Activated CD4-positive, alpha-beta T cell treated with anti-CD3 and anti-CD28 coated beads, Interleukin-2, amount 50 U/mL, for 4 hours (primary cell): Measurements from ENCODE around the gene FNDC11.

Experiments used
- DNase-seq, 2 experiments: peaks; one replicate each; pipeline ENCODE4 v3.0.0-alpha.2; 2020

Gene FNDC11

DNA sequence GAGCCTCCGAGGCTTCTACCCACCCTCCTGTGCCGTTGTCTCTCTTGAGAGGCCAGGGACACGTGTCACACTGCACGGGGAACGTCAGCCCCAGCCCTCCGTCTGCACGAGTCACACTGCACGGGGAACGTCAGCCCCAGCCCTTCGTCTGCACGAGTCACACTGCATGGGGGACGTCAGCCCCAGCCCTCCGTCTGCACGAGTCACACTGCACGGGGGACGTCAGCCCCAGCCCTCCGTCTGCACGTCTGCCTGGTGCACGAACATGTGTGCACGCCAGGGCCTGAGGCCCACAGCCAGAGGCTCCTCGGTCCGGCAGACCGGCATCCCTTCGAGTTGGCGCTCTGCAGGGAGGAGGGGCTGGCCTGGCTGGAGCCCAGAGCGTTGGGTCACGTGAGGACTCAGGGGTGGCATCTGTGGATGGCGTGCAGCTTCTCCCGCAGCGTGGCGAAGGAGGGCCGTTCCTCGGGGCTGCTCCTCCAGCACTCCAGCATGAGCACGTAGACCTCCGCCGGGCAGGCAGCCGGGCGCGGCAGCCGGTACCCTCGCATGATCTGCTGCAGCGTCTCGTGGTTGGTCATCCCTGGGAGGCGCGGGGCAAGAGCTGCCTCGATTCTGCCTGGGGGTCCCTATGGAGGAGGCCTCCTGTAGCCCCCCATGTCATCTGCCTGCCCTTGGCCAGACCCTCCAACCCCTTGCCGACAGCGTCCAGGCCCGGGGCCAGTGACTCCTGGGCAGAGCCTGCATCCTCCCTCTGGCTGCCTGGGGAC is 13.4 kb upstream of the FNDC11 start:
- DNase-seq = no peak

DNA sequence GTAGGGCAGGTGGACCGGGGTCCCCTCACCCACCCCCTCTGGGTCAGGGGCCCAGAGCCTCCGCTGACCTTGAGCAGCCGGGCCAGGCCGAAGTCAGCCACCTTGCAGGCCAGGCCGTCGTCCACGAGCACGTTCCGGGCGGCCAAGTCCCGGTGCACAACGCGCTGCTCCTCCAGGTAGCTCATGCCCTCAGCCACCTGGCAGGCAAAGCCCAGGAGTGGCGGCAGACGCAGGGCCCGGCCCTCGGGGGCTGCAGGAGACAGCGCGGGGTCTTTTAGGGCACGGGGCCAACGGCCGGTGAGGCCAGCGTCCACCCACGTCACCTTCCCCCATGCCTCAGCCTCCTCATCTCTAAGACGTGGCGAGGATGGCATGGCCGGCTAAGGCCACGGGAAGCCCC is 12.6 kb upstream of the FNDC11 start:
- no peak for DNase-seq

DNA sequence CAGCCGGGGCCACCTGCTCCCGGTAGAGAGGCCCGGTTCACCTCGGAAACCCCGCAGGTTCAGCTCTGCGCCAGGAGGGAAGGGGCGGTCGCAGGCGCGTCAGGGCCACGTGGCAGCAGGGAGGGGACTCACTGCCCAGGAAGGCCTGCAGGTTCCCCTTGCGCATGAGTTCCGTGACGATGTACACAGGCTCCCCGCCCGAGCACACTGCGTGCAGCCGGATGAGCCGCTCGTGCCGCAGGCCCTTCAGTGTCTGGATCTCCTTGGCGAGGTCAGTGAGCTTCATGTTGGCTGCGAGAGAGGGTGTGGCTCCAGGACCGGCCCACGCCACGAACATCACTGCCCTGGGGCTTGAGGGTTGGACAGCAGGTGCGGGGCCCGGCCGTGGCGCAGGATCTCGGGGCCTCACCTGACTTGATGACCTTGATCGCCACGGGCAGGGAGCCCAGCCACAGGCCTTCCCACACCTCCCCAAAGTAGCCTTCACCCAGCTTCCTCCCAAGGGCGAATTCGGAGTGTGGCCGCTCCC is 11.9 kb upstream of the FNDC11 start:
- no peak for DNase-seq

DNA sequence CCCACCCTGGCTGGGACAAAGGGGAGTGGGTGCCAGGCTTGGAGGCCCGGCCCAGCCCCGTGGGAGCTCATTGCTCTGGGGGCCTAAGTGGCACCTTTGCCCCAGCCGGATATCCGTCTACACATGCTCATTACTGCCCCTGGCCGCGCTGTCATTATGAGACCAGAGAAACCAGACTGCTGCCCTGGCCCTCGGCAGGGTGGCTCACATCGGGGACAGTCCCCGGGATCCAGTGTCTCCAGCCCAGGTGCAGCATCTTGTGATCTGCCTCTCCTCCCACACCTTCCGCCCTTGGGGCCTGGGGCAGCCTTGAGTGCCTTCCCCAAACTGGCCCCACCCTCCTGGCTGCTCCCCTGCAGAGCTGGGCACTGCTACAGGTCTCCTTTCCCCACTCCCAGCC is 11.3 kb upstream of the FNDC11 start:
- no peak for DNase-seq

DNA sequence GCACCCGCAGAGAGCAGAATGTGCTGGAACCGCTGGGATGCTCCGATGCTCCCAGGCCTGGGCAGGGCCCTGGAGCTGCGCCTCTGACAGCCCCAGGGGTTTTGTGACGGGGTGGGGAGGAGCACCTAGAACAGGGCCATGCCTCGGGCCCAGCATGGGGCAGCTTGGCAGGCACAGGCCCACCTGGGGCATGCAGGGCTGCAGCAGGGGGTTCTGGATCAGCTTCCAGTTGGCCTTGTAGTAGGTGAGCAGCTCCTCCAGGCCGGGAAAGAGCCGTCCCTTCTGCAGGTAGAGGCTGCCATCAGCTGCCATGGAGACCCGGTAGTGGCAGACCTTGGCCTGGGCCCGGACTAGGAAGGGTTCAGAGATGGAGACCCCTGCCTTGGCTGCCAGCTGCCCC is 10.8 kb upstream of the FNDC11 start:
- no peak for DNase-seq

DNA sequence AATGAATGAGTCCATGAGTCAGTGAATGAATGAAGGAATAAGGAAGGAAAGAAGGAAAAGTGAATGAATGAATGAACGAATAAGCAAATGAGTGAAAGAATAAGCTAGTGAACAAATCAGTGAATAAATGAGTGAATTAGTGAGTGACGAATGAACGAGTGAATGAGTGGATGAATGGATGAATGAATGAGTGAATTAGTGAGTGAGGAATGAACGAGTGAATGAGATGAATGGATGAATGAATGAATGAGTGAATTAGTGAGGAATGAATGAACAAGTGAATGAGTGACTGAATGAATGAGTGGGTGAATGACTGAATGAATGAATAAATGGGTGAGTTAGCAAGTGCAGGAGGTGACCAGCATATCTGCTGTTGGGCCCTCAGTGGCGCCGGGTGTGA is 10.2 kb upstream of the FNDC11 start:
- no peak for DNase-seq

DNA sequence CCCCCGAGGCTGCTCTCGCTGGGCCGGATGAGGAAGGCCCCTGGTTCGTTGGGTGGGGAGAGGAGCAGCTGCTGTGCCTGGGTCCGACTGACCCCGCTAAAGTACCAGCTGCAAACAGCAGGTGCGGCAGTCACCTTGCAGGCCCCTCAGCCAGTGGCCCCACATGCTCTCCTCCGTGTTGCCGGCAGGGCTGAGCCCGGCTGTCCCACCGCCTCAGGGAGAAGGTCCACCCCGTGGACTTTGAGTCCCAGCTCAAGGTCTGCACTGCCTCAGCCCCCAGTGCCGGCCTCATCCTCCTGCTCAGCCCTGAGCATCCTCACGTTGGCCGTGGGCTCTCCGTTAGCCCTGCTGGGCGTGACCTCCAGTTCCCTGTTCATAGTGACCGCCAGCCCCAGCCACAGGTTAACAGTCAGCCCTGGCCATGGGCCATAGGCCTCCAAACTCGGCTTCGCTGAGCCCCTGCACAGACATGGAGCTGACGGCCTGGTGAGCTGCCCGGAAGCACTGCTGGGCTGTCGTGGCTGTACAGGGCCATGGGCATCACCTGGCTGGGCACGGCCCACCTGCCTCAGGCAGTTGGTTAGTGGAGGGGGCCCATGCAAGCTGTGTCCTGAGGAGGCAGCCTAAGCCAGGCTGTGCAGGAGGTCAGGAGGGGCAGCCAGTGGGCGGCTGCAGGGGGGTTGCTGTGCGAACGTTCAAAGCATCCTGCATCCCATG is 9.6 kb upstream of the FNDC11 start:
- DNase-seq = no peak

DNA sequence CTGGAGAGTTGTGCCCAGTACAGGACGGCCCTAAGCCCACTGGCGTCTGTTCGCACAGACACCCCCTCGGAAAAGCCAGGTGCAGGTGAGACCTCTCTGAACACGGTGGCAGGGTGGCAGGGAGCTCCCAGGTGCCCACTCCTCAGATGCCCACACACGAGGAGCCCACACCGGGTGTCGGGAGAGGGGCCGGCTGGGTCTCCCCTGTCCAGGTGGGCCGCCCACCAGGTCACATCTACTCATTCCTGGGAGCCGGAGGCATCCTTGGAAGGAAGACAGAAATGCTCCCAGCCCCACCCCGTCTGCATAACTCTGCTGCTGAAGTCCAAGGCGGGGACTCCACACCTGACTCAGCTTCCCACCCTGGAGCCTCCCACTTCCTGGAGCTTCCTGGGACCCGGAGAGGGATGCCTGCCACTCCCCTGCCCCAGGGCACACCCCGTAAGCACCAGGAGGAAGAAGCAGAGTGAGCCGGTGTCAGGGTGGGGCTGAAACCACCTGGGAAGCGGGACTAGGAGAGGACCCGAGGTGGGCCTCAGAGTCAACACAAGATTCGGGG is 8.9 kb upstream of the FNDC11 start:
- DNase-seq = no peak

DNA sequence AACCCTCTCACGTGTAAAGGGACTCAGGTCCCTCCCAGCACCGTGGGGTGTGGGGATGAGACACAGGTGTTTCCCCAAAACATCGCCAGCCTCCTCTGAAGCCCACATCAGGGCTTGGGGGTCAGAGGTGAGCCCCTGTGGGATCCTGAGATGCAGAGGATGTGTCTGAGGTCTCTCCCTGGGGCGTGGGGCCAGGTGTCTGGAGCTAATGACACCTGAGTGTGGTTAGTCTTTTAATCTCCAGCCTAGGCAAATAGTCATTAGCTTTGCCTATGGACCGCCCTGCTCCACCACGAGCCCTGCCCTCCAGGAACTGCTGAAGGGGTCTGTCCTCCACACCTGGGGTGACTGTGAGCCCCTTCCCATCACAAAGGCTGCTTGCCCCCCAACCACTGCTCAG is 8.1 kb upstream of the FNDC11 start:
- no peak for DNase-seq

DNA sequence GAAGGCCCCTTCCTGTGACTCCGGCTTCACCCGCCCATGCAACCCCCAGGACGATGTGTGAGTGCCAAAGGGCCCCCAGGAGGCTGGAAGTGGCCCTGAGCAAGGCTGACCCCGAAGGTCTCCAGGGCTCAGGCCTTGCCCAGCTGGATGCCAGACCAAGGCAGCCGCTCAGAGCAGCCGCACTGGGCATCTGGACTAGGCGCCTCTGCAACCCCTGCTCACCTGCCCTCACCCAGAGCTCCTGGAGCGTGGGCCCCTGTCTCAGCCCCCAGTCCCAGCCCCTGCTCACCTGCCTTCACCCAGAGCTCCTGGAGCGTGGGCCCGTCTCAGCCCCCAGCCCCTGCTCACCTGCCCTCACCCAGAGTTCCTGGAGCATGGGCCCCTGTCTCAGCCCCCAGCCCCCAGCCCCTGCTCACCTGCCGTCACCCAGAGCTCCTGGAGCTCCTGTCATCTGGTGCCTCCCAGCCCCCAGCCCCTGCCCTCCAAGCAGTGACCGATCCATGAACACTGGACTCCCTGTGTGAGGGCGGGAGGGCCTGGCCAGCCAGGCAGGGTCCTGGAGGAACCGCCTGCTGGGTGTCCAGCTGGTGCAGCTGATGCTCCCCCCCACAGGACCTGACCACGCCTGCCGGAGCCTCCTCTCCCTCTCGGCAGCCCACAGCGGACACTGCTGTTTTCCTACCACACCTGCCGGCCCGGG is 7.6 kb upstream of the FNDC11 start:
- no peak for DNase-seq

DNA sequence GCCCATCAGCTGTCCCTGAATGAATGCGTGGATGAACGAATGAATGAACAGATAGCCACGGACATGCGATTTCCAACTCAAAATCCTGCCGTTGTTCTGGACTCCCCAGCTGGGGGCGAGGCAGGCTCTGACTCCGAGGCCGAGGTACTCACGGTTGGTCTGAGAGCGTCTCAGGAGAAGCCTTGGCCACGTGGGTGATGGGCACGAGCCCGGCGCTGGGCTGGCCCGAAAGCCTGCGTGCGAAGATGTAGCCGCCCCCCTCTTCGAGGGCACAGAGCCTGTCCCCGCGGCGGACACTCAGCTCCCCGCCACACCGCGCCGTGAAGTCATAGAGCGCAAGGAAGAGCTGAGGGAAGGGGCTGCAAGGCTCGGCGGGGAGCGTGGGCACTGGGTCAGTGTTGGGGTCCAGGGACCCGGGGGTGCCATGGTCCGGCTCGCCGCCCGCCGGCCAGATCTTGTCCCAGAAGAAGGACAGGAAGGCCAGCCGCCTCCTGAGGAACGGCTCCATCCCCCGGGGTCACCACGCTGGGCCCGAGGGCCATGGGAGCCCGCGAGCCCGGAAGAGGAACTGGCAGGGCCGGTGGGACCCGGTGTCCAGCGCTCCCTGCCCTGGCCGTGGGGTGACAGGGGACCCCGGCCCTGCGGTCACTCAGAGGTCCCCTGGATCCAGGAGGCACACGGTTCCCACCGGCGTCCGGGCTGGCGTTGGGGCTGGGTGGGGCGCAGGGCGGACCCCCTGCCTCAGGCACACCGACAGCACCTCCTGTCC is 6.8 kb upstream of the FNDC11 start:
- no peak for DNase-seq

DNA sequence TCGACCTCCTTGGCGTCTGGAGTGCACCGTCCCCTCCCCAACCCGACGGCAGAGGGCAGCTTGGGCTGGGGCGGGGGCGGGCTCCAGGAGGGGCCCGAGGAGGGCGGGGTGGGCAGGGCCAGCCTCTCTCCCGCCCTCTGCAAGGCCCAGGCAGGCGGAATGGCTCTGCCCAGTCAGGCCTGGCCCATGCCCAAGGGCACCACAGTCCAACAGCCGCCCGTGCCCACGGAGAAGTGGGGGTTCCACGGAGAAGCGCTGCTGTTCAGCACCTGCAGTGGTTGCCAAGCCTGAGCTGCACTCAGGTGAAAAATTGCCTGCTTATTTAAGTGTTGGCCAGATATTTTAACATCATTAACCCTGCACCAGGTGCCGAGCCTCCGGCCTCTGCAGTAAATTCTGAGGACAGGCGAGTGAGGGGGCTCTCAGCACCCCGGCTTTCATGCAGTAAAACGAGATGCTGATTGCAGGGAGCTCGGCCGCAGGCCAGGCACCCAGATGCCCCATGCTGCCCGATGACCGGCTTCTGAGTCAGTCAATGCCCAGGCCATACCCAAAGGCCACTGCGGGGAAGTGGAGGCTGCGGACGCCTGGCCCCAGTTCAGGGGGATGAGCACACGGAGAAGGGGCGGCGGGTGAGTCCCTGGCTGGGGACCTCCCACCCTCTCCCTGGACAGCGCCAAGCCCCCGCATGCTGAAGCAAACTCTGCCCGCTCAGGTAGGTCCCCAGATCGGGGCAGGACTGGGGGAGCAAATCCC is 6.1 kb upstream of the FNDC11 start, which contains the start of gene SRMS:
TSS of gene SRMS (minus strand) at position 25 of the 756 bp plus-strand sequence. CDS start 286 bp downstream, outside the sequence.
- DNase-seq = no peak

DNA sequence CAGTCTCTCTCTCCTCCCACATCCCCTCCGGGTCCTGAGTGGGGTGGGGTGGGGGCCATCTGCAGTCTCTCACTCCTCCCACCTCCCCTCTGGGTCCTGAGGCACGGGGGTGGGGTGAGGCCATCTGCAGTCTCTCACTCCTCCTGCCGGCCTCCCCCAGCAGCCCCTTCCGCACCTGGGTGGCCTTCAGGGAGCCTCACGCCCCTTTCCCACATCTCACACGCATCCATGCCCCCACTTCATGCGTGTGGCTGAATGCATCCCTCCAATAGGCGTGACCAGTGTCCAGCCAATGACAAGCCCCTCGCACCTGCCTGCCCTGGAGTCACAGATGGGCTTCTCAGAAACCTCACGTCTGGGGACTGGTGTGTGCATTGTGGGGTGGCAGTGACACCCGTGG is 5.4 kb upstream of the FNDC11 start:
- DNase-seq = no peak

DNA sequence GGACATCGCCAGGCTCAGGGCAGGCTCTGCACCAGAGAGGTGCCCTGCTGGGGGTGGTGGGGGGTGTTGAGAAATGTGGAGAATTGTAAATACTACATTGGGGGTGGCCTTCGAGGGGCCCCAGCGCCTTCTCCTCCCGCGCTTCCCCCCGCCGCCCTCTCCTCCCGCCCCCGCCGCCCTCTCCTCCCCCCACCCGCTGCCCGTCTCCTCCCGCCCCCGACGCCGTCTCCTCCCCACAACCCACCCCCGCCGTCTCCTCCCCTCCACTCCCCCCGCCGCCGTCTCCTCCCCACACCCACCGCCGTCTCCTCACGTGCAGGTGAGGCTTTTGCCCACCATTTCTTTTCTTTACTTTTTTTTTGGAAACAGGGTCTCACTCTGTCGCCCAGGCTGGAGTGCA is 4.9 kb upstream of the FNDC11 start:
- no peak for DNase-seq

DNA sequence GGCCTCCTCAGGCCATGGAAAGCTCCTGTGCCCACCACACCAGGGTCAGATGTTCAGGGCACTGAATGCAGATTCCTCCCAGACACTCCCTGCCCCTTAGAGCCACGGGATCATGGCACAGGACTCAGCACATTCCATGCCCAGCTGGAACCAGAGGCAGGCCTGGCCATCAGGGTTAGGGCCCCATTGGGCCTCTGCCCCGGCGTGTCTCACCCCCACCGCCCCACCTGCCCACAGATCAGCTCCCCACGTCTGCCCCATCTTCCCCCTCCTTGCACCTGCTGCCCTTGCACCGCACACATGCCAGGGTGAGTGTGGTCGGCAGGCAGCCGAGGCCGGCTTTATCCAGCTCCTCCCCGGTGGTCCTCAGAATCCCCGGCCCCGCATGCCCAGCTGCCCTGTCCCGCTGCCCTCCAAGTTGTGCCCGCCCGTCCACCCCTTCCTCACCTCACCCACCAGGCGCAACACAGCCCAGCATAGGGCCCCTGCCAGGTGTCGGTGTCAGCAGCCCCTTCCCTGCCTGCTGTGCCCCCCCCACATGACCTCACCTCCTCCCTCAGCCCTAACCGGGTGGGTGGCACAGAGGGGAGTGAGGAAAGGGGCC is 4.2 kb upstream of the FNDC11 start:
- no peak for DNase-seq

DNA sequence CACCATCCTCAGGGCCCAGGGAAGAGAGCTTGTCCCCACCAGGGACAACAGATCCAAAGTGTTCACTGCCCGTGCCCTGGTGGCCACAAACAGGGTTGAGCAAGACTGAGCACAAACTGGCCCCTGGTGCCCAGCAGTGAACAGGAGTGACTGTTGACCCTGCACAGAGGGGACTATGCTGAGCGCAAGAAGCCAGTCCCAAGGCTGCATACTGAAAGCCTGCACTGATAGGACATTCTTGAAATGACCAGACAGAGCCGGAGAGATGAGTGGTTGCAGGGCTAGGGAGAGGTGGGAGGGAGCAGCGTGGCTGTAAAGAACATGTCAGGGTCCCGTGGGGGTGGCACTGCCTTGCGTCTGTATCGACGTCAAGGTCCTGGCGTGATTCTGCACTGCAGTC is 2.9 kb upstream of the FNDC11 start:
- DNase-seq = no peak

DNA sequence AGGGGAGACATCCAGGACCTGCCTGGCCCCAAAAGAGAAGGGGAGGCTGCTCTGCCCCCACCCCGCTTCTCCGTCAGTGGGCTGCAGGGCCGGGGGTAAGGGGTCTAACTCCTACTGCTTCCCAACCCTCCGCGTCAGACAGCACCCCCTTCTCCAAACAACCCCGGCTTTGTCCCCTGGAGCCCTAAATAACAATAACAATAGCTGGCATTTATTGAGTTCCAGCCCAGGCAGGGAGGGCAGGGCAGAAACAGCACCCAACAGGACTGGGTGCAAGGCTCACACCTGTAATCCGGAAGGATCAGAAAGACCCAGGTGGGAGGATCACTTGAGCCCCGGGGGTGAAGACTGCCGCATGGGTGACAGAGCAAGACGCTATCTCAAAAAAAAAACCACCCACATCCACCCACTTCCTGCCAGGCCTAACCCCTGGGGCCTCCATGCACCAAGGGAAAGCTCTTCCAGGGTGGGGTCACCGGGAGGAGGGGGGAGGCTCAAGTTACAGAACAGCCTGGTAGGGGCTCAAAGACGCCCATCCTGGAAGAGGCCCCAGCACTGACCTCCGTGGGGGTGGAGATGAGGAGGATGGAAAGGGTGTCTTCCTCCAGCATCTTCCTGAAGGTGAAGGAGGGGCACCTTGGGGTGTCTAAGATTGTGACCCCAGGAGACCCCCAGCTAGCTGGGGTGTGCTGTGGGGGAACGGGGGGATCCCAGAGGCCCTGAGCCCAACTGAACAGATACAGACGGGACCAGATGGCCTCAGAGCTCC is 1.3 kb upstream of the FNDC11 start:
- peak; percentile 41 to 45 for DNase-seq

DNA sequence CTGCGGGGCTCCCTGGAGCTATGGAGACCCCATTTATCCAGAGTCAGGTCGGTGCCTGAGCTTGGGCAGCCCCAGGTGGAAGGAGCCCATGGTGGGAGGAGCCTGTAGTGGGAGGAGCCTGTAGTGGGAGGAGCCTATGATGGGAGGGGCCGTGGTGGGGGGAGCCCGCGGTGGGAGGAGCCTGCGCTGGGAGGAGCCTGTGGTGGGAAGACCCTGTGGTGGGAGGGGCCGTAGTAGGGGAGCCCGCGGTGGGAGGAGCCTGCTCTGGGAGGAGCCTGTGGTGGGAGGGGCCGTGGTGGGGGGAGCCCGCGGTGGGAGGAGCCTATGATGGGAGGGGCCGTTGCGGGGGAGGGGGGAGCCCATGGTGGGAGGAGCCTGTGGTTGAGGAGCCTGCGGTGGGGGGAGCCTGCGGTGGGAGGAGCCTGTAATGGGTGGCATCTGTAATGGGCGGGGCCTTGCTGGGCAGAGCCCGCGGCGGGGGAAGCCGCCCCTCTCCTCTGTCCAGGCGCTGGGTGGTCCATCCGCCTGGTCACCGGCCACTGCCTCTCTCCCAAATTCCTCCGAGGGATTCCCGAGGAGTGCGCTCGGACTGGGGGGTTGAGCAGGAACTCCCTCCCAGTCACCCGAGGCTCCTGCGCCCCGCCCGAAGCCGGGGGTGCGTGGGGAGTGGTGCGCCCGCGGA is 567 bp upstream of the FNDC11 start:
- peak; percentile 90 to 92 for DNase-seq

DNA sequence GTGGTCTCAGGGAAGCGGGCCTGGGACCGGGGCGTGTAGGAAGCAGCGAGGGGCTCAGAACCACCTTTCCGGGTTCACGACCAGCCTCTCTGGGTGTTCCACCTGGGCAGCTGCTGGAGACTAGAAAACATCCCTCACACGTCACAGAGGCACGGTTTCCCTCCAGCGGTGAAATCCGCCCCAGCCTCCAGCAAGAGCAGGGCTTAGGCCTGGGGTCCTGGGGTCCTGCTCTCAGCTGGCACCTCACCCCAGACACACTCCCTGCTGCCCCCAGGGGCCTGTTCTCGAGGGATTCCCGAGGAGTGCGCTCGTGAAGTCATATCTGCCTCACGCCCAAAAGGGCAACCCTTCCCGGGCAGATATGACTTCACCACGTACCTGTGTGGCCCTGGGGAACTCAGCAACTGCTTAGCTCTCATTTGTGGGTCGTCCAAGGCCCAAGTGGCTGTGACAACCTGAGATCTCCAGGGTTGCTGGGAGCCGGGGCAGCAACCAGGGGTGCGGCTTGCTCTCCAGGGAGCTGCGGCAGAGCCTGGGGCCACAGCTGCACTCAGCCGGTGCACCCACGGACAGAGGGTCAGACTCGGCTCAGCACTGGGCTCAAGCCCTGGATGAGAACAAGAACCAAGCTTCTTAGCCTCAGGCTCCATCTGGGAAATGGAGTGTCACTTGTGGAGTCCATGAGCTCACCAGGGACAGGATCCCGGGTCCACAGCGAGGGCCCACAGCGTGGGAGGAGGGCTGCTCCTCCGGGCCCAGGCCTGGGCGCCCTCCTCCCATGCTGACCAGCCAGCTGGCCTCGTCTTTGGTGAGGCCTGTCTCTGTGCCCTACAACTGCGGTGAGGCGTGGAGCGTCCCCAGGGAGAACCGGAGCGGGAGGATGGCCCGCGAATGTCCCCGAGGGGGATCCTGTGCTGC is 661 bp downstream of the FNDC11 start:
- no peak for DNase-seq
